WTC11 (cell line): ENCODE results near the gene SNAP29. TPM values are rescaled to one million over a fixed set of nuclear protein-coding genes. Genes with fewer than 3 reads are reported as not detected.

Experiments used
- ATAC-seq: fragments of 200-7000 bp; cut with Tn5 transposase; 2 replicates; pipeline ENCODE4 v1.10.0; 2021; ENCODE audit warnings: mild to moderate bottlenecking, moderate library complexity
- CTCF ChIA-PET: fragments of 300-600 bp; sonication (Branson Sonifier 250); formaldehyde crosslinking; loops from one replicate; lab custom pipeline; 2021; ENCODE audit warnings: antibody characterized with exemption; lab: Charles Lee
- POLR2A ChIA-PET: fragments of 350-600 bp; sonication (Branson Sonifier 250); formaldehyde crosslinking; loops from one replicate; lab custom pipeline; 2021; ENCODE audit warnings: antibody characterized with exemption; lab: Charles Lee
- DNase-seq: peaks from one replicate; pipeline ENCODE4 v3.0.0; 2021; ENCODE audit warnings: low spot score
- H3K27ac Mint-ChIP-seq: 2 replicates; pipeline ENCODE4 v1.8.0; 2021; ENCODE audit warnings: mixed read lengths
- H3K27me3 Mint-ChIP-seq: 2 replicates; pipeline ENCODE4 v1.8.0; 2021; ENCODE audit warnings: low read depth, mild to moderate bottlenecking, moderate library complexity, mixed read lengths
- H3K36me3 Mint-ChIP-seq: 2 replicates; pipeline ENCODE4 v1.8.0; 2021; ENCODE audit warnings: mixed read lengths
- H3K4me1 Mint-ChIP-seq: 2 replicates; pipeline ENCODE4 v1.8.0; 2022; ENCODE audit warnings: mixed read lengths
- H3K4me3 Mint-ChIP-seq: 2 replicates; pipeline ENCODE4 v1.8.0; 2021; ENCODE audit warnings: mild to moderate bottlenecking, moderate library complexity, mixed read lengths
- H3K9me3 Mint-ChIP-seq: 2 replicates; pipeline ENCODE4 v1.8.0; 2021; ENCODE audit warnings: mixed read lengths
- ATF1 ChIP-seq: sonication (generic); formaldehyde crosslinking; IDR thresholded peaks from 2 replicates; pipeline ENCODE4 v1.8.1; 2023; ENCODE audit warnings: mild to moderate bottlenecking, moderate library complexity, missing genetic modification reagents
- ETV6 ChIP-seq: sonication (generic); formaldehyde crosslinking; IDR thresholded peaks from 2 replicates; pipeline ENCODE4 v1.8.1; 2022; ENCODE audit warnings: mild to moderate bottlenecking, missing genetic modification reagents
- IRF2 ChIP-seq: sonication (generic); formaldehyde crosslinking; IDR thresholded peaks from 2 replicates; pipeline ENCODE4 v1.8.0; 2022; ENCODE audit warnings: low read depth, missing genetic modification reagents, borderline replicate concordance
- JUN ChIP-seq: sonication (generic); formaldehyde crosslinking; IDR thresholded peaks from 2 replicates; pipeline ENCODE4 v1.8.0; 2023; ENCODE audit warnings: mild to moderate bottlenecking, missing genetic modification reagents
- NFATC4 ChIP-seq: fragments of 250-450 bp; sonication (Bioruptor Pico); IDR thresholded peaks from 2 replicates; pipeline ENCODE4 v1.9.0; 2021; ENCODE audit warnings: mild to moderate bottlenecking
- NR2C2 ChIP-seq: sonication (generic); formaldehyde crosslinking; IDR thresholded peaks from 2 replicates; pipeline ENCODE4 v1.8.0; 2022; ENCODE audit warnings: mild to moderate bottlenecking, missing genetic modification reagents
- TCF7 ChIP-seq: sonication (generic); formaldehyde crosslinking; IDR thresholded peaks from 2 replicates; pipeline ENCODE4 v1.8.0; 2022; ENCODE audit warnings: mild to moderate bottlenecking, low read depth, missing genetic modification reagents, moderate library complexity
- ZNF121 ChIP-seq: sonication (generic); formaldehyde crosslinking; IDR thresholded peaks from 2 replicates; pipeline ENCODE4 v1.8.0; 2023; ENCODE audit warnings: missing genetic modification reagents
- ZNF219 ChIP-seq: sonication (generic); formaldehyde crosslinking; IDR thresholded peaks from 2 replicates; pipeline ENCODE4 v1.8.0; 2023; ENCODE audit warnings: missing genetic modification reagents, mild to moderate bottlenecking, borderline replicate concordance
- total RNA-seq: library from RNA; stranded (reverse); gene quantifications from 3 replicates; pipeline ENCODE4 v1.2.3, GENCODE V29; 2021
- TF ChIP-seq, protein P1 (sequence below): sonication (generic); formaldehyde crosslinking; IDR thresholded peaks from 2 replicates; pipeline ENCODE4 v1.8.0; 2023; ENCODE audit warnings: mild to moderate bottlenecking, missing genetic modification reagents
- TF ChIP-seq, protein P2 (sequence below): fragments of 250-450 bp; sonication (Bioruptor Pico); IDR thresholded peaks from 2 replicates; pipeline ENCODE4 v1.9.0; 2021; ENCODE audit warnings: mild to moderate bottlenecking, borderline replicate concordance
- TF ChIP-seq, protein P3 (sequence below): sonication (generic); formaldehyde crosslinking; IDR thresholded peaks from 2 replicates; pipeline ENCODE4 v1.8.0; 2022; ENCODE audit warnings: mild to moderate bottlenecking, missing genetic modification reagents

SNAP29 gene
- total RNA-seq, 1 experiment from 2014 or later: 14.7 TPM

DNA sequence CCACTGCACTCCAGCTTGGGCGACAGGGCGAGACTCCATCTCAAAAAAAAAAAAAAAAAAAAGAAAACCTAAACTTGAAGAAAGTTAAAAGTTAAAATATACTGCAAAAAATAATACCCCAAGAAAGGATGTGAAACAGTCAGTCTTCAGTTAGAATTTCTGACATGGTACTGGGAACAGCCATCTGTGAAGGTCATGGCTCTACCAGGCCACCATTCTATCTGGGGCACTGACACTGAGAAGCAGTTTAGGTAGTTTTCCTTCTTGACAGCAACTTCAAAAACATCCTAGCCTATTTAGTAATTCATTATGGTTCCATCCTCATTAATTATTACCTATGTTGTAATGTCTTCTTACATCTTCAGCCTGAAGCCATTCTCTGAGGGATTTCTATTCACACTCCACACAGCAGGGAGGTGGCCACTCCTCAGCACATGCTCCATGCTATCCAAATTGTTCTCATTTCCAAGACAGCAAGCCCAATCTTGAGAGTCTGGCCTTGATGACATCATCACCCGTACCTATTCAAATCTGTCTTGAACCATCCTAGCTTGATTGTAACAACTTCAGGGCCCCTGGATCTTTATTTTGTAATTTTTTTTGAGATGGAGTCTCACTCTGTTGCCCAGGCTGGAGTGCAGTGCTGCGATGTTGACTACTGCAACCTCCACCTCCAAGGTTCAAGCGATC lies 46.7 kb upstream of the SNAP29 start (continued):
- TF ChIP-seq, protein P1, sequence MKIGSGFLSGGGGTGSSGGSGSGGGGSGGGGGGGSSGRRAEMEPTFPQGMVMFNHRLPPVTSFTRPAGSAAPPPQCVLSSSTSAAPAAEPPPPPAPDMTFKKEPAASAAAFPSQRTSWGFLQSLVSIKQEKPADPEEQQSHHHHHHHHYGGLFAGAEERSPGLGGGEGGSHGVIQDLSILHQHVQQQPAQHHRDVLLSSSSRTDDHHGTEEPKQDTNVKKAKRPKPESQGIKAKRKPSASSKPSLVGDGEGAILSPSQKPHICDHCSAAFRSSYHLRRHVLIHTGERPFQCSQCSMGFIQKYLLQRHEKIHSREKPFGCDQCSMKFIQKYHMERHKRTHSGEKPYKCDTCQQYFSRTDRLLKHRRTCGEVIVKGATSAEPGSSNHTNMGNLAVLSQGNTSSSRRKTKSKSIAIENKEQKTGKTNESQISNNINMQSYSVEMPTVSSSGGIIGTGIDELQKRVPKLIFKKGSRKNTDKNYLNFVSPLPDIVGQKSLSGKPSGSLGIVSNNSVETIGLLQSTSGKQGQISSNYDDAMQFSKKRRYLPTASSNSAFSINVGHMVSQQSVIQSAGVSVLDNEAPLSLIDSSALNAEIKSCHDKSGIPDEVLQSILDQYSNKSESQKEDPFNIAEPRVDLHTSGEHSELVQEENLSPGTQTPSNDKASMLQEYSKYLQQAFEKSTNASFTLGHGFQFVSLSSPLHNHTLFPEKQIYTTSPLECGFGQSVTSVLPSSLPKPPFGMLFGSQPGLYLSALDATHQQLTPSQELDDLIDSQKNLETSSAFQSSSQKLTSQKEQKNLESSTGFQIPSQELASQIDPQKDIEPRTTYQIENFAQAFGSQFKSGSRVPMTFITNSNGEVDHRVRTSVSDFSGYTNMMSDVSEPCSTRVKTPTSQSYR (CRISPR knock-in tag): no peak
- TF ChIP-seq, protein P2, sequence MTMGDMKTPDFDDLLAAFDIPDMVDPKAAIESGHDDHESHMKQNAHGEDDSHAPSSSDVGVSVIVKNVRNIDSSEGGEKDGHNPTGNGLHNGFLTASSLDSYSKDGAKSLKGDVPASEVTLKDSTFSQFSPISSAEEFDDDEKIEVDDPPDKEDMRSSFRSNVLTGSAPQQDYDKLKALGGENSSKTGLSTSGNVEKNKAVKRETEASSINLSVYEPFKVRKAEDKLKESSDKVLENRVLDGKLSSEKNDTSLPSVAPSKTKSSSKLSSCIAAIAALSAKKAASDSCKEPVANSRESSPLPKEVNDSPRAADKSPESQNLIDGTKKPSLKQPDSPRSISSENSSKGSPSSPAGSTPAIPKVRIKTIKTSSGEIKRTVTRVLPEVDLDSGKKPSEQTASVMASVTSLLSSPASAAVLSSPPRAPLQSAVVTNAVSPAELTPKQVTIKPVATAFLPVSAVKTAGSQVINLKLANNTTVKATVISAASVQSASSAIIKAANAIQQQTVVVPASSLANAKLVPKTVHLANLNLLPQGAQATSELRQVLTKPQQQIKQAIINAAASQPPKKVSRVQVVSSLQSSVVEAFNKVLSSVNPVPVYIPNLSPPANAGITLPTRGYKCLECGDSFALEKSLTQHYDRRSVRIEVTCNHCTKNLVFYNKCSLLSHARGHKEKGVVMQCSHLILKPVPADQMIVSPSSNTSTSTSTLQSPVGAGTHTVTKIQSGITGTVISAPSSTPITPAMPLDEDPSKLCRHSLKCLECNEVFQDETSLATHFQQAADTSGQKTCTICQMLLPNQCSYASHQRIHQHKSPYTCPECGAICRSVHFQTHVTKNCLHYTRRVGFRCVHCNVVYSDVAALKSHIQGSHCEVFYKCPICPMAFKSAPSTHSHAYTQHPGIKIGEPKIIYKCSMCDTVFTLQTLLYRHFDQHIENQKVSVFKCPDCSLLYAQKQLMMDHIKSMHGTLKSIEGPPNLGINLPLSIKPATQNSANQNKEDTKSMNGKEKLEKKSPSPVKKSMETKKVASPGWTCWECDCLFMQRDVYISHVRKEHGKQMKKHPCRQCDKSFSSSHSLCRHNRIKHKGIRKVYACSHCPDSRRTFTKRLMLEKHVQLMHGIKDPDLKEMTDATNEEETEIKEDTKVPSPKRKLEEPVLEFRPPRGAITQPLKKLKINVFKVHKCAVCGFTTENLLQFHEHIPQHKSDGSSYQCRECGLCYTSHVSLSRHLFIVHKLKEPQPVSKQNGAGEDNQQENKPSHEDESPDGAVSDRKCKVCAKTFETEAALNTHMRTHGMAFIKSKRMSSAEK (CRISPR knock-in tag): no peak

DNA sequence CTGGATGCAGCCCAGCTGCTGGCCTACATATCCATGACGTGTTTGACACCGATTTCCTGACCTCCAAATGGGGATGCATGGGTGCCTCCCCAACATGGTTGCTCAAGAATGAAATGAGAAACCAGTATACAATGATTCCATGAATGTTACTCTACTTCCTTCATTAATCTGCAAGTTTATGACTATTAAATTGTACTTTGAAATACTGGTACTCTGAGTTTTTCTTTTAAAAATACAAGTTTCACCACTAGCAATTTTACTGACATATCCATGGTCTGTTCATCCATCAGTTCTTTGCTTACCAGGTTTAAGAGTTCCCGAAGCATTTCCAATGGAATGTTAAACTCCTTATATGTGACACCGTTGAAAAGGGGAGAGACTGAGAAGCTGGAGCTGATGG lies 45.8 kb upstream of the SNAP29 start:
- H3K27me3 Mint-ChIP-seq: no peaks in the 10 kb centered on the region
- H3K4me1 Mint-ChIP-seq: no peaks in the 10 kb centered on the region
- no peak overlapping the region for H3K27ac Mint-ChIP-seq
- ATAC-seq: no peak
- POLR2A ChIA-PET: no interaction called here
- CTCF ChIA-PET: interaction anchor here (1.2 to 1.3 kb wide), 2 partner anchors 9 to 73 kb away, joined by 4 read pairs; no protein-coding TSS in a partner anchor
- H3K4me3 Mint-ChIP-seq: no peak overlapping the region
- H3K36me3 Mint-ChIP-seq: peaks cover 16% of the 10 kb centered on the region
- TF ChIP-seq JUN (CRISPR knock-in tag): no peak
- no peak for TF ChIP-seq IRF2 (CRISPR knock-in tag)
- TF ChIP-seq, protein P3, sequence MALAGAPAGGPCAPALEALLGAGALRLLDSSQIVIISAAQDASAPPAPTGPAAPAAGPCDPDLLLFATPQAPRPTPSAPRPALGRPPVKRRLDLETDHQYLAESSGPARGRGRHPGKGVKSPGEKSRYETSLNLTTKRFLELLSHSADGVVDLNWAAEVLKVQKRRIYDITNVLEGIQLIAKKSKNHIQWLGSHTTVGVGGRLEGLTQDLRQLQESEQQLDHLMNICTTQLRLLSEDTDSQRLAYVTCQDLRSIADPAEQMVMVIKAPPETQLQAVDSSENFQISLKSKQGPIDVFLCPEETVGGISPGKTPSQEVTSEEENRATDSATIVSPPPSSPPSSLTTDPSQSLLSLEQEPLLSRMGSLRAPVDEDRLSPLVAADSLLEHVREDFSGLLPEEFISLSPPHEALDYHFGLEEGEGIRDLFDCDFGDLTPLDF (CRISPR knock-in tag): no peak
- TF ChIP-seq TCF7 (CRISPR knock-in tag): no peak
- TF ChIP-seq, protein P1 (CRISPR knock-in tag): no peak
- no peak for TF ChIP-seq ZNF121
- no peak for TF ChIP-seq ZNF219 (CRISPR knock-in tag)
- TF ChIP-seq ATF1 (CRISPR knock-in tag): no peak
- TF ChIP-seq NR2C2 (CRISPR knock-in tag): no peak
- TF ChIP-seq ETV6: no peak
- TF ChIP-seq NFATC4 (CRISPR knock-in tag): no peak
- H3K9me3 Mint-ChIP-seq: no peaks in the 10 kb centered on the region
- DNase-seq: no peak
